SU-DHL-6 (cell line): ENCODE results near the gene SLX9.

Source experiments
- EZH2phosphoT487 ChIP-seq: fragments of 200-600 bp; sonication (generic), shearing (Covaris generic); conservative IDR thresholded peaks from 2 replicates; pipeline ENCODE4 v1.6.1; 2018; ENCODE audit warnings: mild to moderate bottlenecking, antibody characterized with exemption, low read length, moderate library complexity, mixed read lengths
- TF ChIP-seq, protein P1 (sequence below): fragments of 200-600 bp; sonication (generic); IDR thresholded peaks from one replicate; pipeline ENCODE4 v1.5.1; 2017; ENCODE audit warnings: antibody characterized with exemption, mild to moderate bottlenecking, low read length, moderate library complexity; ENCODE audit not compliant: insufficient read depth, poor library complexity, severe bottlenecking

DNA sequence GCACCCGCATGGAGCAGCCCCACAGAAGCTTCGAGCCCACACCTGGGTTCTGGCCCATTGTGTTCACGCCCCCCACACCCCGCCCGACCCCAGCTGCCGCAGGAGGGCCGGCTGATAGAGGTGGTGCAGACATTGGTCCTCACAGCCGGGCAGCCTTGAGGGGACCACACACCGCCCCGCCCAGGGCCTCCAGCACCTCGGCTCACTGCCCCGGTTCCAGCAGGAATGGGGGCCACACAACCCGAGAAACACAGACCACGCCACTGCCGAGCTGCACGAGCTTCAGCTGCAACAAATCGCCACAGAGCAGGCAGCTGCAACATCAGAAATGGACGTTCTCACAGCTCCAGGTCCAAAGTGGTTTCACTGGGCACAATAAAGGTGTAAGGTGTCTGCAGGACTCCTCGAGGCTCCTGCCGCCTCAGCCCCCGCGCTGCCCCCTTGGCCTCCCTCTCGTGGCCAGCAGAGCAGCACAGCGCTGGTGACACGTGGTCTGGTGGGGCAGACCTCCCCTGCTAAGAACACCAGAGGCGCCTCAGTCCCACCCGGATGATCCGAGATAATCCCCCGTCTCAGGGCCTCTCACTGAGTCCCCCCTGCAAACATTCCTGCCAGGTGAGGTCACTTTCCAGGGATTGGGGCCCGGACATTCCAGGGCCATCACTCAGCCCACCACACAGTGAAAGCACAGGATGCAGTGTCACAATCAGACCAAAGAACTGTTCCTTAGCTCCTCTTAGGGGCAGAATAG is 72.3 kb downstream of the SLX9 start:
- no peak for TF ChIP-seq EZH2phosphoT487
- TF ChIP-seq, protein P1, sequence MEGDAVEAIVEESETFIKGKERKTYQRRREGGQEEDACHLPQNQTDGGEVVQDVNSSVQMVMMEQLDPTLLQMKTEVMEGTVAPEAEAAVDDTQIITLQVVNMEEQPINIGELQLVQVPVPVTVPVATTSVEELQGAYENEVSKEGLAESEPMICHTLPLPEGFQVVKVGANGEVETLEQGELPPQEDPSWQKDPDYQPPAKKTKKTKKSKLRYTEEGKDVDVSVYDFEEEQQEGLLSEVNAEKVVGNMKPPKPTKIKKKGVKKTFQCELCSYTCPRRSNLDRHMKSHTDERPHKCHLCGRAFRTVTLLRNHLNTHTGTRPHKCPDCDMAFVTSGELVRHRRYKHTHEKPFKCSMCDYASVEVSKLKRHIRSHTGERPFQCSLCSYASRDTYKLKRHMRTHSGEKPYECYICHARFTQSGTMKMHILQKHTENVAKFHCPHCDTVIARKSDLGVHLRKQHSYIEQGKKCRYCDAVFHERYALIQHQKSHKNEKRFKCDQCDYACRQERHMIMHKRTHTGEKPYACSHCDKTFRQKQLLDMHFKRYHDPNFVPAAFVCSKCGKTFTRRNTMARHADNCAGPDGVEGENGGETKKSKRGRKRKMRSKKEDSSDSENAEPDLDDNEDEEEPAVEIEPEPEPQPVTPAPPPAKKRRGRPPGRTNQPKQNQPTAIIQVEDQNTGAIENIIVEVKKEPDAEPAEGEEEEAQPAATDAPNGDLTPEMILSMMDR, result no peak
